Transverse colon (tissue), 4 donors: ENCODE measurements around the gene ACIN1. TPM values are rescaled to one million over a fixed set of nuclear protein-coding genes. Genes with fewer than 3 reads are reported as not detected.
A peak's percentile ranks its signal among the peaks of the same experiment; 100 is the strongest.

Source experiments
- DNase-seq: peaks from one replicate; pipeline ENCODE4 v3.0.0-alpha.2; 2019
- H3K27ac ChIP-seq, 4 donors: fragments of 200-600 bp; sonication (generic); 2 replicates each; pipeline ENCODE4 v1.5.1; 2016 to 2018; ENCODE audit warnings: inconsistent platforms in 4 of 4
- H3K27me3 ChIP-seq: fragments of 200-600 bp; sonication (generic); 2 replicates; pipeline ENCODE4 v1.5.1; 2017; ENCODE audit warnings: inconsistent platforms
- H3K36me3 ChIP-seq, 4 donors: fragments of 200-600 bp; sonication (generic); 2 replicates each; pipeline ENCODE4 v1.5.1; 2017 to 2019; ENCODE audit warnings: inconsistent platforms in 4 of 4
- H3K4me1 ChIP-seq, 4 donors: fragments of 200-600 bp; sonication (generic); 2 replicates each; pipeline ENCODE4 v1.5.1; 2017 to 2020; ENCODE audit warnings: inconsistent platforms in 4 of 4
- H3K4me3 ChIP-seq, 4 donors: fragments of 200-600 bp; sonication (generic); 1 replicate in 1 of 4; 2 replicates in 3 of 4; pipeline versions ENCODE4 v1.5.1 to v1.6.1; 2017 to 2019; ENCODE audit warnings: inconsistent platforms in 4 of 4
- H3K9me3 ChIP-seq, 2 donors: fragments of 200-600 bp; sonication (generic); 2 replicates each; pipeline ENCODE4 v1.5.1; 2017 to 2019; ENCODE audit warnings: inconsistent platforms in 2 of 2
- EP300 ChIP-seq: sonication (generic); formaldehyde crosslinking; IDR thresholded peaks from one replicate; pipeline ENCODE4 v1.6.1; 2017; ENCODE audit warnings: antibody characterized with exemption, low read depth
- POLR2A ChIP-seq: fragments of 450-650 bp; IDR thresholded peaks from one replicate; pipeline ENCODE4 v1.6.1; 2016; ENCODE audit warnings: antibody characterized with exemption, mild to moderate bottlenecking, moderate library complexity
- POLR2AphosphoS5 ChIP-seq, 3 donors: sonication (generic); formaldehyde crosslinking; IDR thresholded peaks; one replicate each; pipeline ENCODE4 v1.6.1; 2016; ENCODE audit warnings: antibody characterized with exemption in 3 of 3
- WGBS, 2 donors: methylation state at CpG; one replicate each; pipeline ENCODE4 v1.1.5; 2018; ENCODE audit warnings: low coverage in 1 of 2; 5-methylcytosine and 5-hydroxymethylcytosine counted together
- in situ Hi-C, 4 donors: fragments of 200-750 bp; cut with MboI; loops; one replicate each; pipeline versions ENCODE4 v1.15.0 to v1.15.1; 2017; ENCODE audit warnings: low sequenced_read_pairs in 3 of 4, low pct_ligation_motif_present in 1 of 4, low pct_unique_long_range_greater_than_20kb in 1 of 4
- intact Hi-C: fragments of 100-400 bp; cut with DNase I; formaldehyde crosslinking; loops from one replicate; pipeline ENCODE4 v1.15.1; 2023; ENCODE audit warnings: low total_unique reads
- total RNA-seq, 4 donors: library from RNA; depleted of rRNA; stranded (reverse); fragments of >200 nt; gene quantifications; one replicate each; pipeline ENCODE4 v1.1.0, GENCODE V29; 2016
- TF ChIP-seq, protein P1 (sequence below), 5 experiments: fragments of 200-600 bp in 3 of 5; fragments of 450-650 bp in 2 of 5; sonication (generic) in 3 of 5; IDR thresholded peaks; 1 replicate in 2 of 5; 2 replicates in 3 of 5; pipeline ENCODE4 v1.5.1; 2016 to 2017; ENCODE audit warnings: antibody characterized with exemption in 5 of 5, inconsistent platforms in 3 of 5, mild to moderate bottlenecking in 2 of 5, moderate library complexity in 1 of 5

Gene ACIN1
- total RNA-seq, 4 donors from 2014 or later: 137 to 303 (median 222) TPM

DNA sequence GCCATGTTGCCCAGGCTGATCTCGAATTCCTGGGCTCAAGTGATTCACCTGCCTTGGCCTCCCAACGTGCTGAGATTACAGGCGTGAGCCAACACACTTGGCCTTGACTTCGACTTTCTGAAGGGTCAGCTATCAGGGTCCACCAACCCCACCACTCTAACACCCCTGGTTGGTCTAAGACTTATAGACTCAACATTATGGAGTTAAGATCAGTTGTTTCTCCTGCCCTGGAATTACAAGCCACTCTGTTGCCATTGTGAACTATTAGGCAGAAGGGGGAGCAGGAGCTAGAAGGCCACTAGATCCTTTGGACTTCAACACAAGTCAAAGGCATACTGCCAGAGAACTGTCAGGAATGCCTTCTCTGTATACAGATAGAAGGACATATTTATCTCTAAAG is 54.8 kb downstream of the ACIN1 start:
- Histone ChIP-seq H3K4me1 (peaks cover 0 to 2% (median 0%) of the 10 kb centered on the region in 4 donors), H3K36me3 (no peaks in the 10 kb centered on the region), H3K27me3 (no peaks in the 10 kb centered on the region), H3K4me3 (no peak overlapping the region), H3K27ac (no peak overlapping the region), H3K9me3 (no peaks in the 10 kb centered on the region)
- TF ChIP-seq POLR2A (no peak), EP300 (no peak), POLR2AphosphoS5 (IDR thresholded peaks at IDR 0.05) (no peak)
- TF ChIP-seq, protein P1, sequence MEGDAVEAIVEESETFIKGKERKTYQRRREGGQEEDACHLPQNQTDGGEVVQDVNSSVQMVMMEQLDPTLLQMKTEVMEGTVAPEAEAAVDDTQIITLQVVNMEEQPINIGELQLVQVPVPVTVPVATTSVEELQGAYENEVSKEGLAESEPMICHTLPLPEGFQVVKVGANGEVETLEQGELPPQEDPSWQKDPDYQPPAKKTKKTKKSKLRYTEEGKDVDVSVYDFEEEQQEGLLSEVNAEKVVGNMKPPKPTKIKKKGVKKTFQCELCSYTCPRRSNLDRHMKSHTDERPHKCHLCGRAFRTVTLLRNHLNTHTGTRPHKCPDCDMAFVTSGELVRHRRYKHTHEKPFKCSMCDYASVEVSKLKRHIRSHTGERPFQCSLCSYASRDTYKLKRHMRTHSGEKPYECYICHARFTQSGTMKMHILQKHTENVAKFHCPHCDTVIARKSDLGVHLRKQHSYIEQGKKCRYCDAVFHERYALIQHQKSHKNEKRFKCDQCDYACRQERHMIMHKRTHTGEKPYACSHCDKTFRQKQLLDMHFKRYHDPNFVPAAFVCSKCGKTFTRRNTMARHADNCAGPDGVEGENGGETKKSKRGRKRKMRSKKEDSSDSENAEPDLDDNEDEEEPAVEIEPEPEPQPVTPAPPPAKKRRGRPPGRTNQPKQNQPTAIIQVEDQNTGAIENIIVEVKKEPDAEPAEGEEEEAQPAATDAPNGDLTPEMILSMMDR (IDR thresholded peaks at IDR 0.05): no peak
- intact Hi-C loops (no loop called here), in situ Hi-C loops (no loop called here)
- 80 to 94% methylated on average over 4 of the region's 4 CpGs for WGBS, 2 donors
- no peak for DNase-seq

GRCh38 chr14:23035303-23036144 is 59.4 kb downstream of the ACIN1 start:
- Histone ChIP-seq H3K4me3 (peak overlapping the region in 3 of 4 donors; percentile 59 to 99 (median 80)), H3K27me3 (no peaks in the 10 kb centered on the region), H3K36me3 (peaks cover 0 to 25% (median 11%) of the 10 kb centered on the region in 4 donors), H3K4me1 (peaks cover 8 to 16% (median 11%) of the 10 kb centered on the region in 4 donors), H3K9me3 (no peaks in the 10 kb centered on the region), H3K27ac (peak overlapping the region; percentile 91 to 96 (median 92))
- TF ChIP-seq POLR2A (no peak), EP300 (no peak)
- TF ChIP-seq, protein P1 (IDR thresholded peaks at IDR 0.05): peak in 1 of 5 experiments; percentile 12
- intact Hi-C loops (no loop called here), in situ Hi-C loops (no loop called here)
- WGBS, 2 donors: 71 to 89% methylated on average over 10 to 14 of the region's 14 CpGs
- no peak for DNase-seq

DNA sequence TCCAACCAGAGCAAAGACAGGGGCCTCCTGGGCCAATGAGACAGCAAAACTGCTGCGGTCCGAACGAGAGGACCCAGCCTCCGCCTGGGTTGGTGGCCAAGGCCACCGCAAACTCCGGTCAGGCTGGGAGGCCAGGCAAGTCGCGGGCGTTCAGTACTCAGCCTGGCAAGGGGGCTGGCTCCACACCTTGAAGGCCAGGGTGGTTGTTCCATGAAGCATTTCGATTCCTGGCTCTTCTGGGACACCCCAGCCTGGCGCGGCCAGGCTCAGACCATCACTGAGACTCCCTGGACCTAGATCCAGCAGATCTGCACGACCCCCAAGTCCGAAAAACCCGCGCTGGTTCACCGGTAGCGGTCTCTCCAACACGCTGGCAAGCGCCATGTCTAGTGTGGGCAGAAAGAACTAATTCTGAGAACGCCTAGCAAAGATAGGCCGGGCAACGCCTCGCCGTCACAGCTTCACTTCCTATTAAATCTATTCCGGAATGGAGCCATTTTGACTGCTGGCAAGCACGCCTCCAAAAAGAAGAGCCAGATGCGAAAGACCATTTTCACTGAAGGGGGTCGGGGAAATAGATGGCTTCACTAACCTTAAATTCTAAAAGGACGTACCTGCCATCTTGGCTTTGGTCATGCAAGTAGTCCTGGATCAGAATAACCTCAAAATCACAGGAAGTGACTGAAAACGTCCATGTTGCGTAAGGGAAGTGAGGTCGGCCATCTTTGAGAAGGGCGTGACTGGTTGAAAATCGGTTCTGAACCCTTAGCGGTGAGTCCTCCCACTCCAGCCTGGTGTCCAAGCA is 60.2 kb downstream of the ACIN1 start, which contains the start of gene PSMB5:
Gene PSMB5, minus strand, starts transcription at position 403 of the 805 bp plus-strand sequence. Its CDS starts 19 bp downstream, at position 384.
- H3K4me3 ChIP-seq: peak within 1 kb of the TSS; percentile 59 to 99 (median 84)
- H3K9me3 ChIP-seq: no peaks in the 10 kb centered on the region
- H3K36me3 ChIP-seq: peaks cover 0 to 27% (median 11%) of the 10 kb centered on the region in 4 donors
- WGBS, 2 donors: 0% methylated on average over 36 of the region's 36 CpGs; no CpG with 5 or more reads in 1 of the 2 donors
- peak; percentile 91 for DNase-seq
- peak within 1 kb of the TSS; percentile 91 to 96 (median 92) for H3K27ac ChIP-seq
- in situ Hi-C loops (no loop called here), intact Hi-C loops (no loop called here)
- peaks cover 8 to 16% (median 11%) of the 10 kb centered on the region in 4 donors for H3K4me1 ChIP-seq
- no peaks in the 10 kb centered on the region for H3K27me3 ChIP-seq
- peak; percentile 41 for TF ChIP-seq POLR2A
- TF ChIP-seq, protein P1 (IDR thresholded peaks at IDR 0.05): peak in 2 of 5 experiments; percentile 33 to 46
- TF ChIP-seq EP300: no peak
- TF ChIP-seq POLR2AphosphoS5 (IDR thresholded peaks at IDR 0.05): peak in 2 of 3 donors; percentile 56 to 66
